Measurements from ENCODE around the gene FZD2. TPM values are rescaled to one million over a fixed set of nuclear protein-coding genes. Genes with fewer than 3 reads are reported as not detected.
A peak's percentile ranks its signal among the peaks of the same experiment; 100 is the strongest.

FZD2 gene
- total and polyA plus RNA-seq, 2 of the 8 experiments (the other 6 are each of a cell fraction or from before 2014, with no cell fraction given), result 17.6 to 86.7 TPM

- TF ChIP-seq ATF3 (IDR thresholded peaks at IDR 0.05; ENCODE audit: insufficient read depth, low read depth, low read length) (no peak), SAP30 (IDR thresholded peaks at IDR 0.05; ENCODE audit: insufficient read depth, insufficient replicate concordance, low read length) (no peak), ATF2 (IDR thresholded peaks at IDR 0.05; ENCODE audit: low read length) (no peak), SIN3A (conservative IDR thresholded peaks at IDR 0.05 in 1 of 2, IDR thresholded peaks at IDR 0.05 in 1 of 2; ENCODE audit: low read depth in 1 of 2, low read length in 2 of 2) (no peak), GABPA (IDR thresholded peaks at IDR 0.05; ENCODE audit: borderline replicate concordance, insufficient read depth, low read length) (peak; percentile 40; the same call in 1 of the 2 replicates), BRCA1 (IDR thresholded peaks at IDR 0.05; ENCODE audit: low read depth, low read length) (peak; percentile 56; the same call in 1 of the 2 replicates), SP4 (IDR thresholded peaks at IDR 0.05; ENCODE audit: low read length) (no peak), TCF12 (IDR thresholded peaks at IDR 0.05; ENCODE audit: low read depth, low read length) (0 out of 2 replicates have a peak, but pooled peaks have one; percentile 43), HDAC6 (IDR thresholded peaks at IDR 0.05; ENCODE audit: low read depth, low read length) (no peak), RAD21 (IDR thresholded peaks at IDR 0.05 in 1 of 2, conservative IDR thresholded peaks at IDR 0.05 in 1 of 2; ENCODE audit: low read depth in 2 of 2, low read length in 2 of 2) (peak; percentile 99 to 100), TBP (IDR thresholded peaks at IDR 0.05; ENCODE audit: low read depth, low read length) (peak; percentile 63; the same call in 1 of the 2 replicates), KDM1A (IDR thresholded peaks at IDR 0.05; ENCODE audit: borderline replicate concordance, low read length) (no peak), TAF1 (IDR thresholded peaks at IDR 0.05; ENCODE audit: low read depth, low read length) (no peak), ZNF274 (IDR thresholded peaks at IDR 0.05; ENCODE audit: borderline replicate concordance, extremely low read depth, low read length) (no peak), POLR2AphosphoS5 (IDR thresholded peaks at IDR 0.05; ENCODE audit: low read depth, low read length) (no peak), EGR1 (IDR thresholded peaks at IDR 0.05; ENCODE audit: borderline replicate concordance, low read depth, low read length) (0 out of 2 replicates have a peak, but pooled peaks have one; percentile 35), RNF2 (IDR thresholded peaks at IDR 0.05; ENCODE audit: borderline replicate concordance, low read depth, low read length, missing control alignments, poor library complexity, severe bottlenecking) (no peak), POU5F1 (IDR thresholded peaks at IDR 0.05; ENCODE audit: low read depth, low read length) (no peak), PHF8 (conservative IDR thresholded peaks at IDR 0.05; ENCODE audit: low read depth, low read length) (no peak)
Observed at GRCh38 chr17:44533533-44534246, 23.6 kb upstream of the FZD2 start (continued).

All from H1 (cell line).